ENCODE results near the gene POFUT1.
"Not testable (repeated sequence)": the region's sequence is repeated elsewhere in the genome, so short reads cannot be mapped to it uniquely, and the experiment has no call there.

The POFUT1 gene

GRCh38 chr20:32189123-32189410, 18.6 kb upstream of the POFUT1 start:
- DNase-seq (ENCODE audit: low spot score): no peak

- DNase-seq (ENCODE audit: low spot score): no peak
These were observed 17.7 kb upstream of the POFUT1 start for GRCh38 chr20:32189691-32190615.

- no peak for DNase-seq (ENCODE audit: low spot score)
These were observed 16.9 kb upstream of the POFUT1 start for GRCh38 chr20:32190616-32191415.

- no peak for DNase-seq (ENCODE audit: low spot score)
These were observed 16.3 kb upstream of the POFUT1 start for GRCh38 chr20:32191422-32191821.

GRCh38 chr20:32191873-32192272, 15.8 kb upstream of the POFUT1 start:
- DNase-seq (ENCODE audit: low spot score): no peak

- no peak for DNase-seq (ENCODE audit: low spot score)
These were observed 15.0 kb upstream of the POFUT1 start for GRCh38 chr20:32192698-32193097.

- DNase-seq (ENCODE audit: low spot score): not testable (repeated sequence)
These were observed 14.3 kb upstream of the POFUT1 start for GRCh38 chr20:32193336-32193735.

GRCh38 chr20:32193996-32194395, 13.7 kb upstream of the POFUT1 start:
- no peak for DNase-seq (ENCODE audit: low spot score)

GRCh38 chr20:32195581-32195980, 12.1 kb upstream of the POFUT1 start:
- DNase-seq (ENCODE audit: low spot score): no peak

GRCh38 chr20:32196613-32197012, 11.1 kb upstream of the POFUT1 start:
- DNase-seq (ENCODE audit: low spot score): not testable (repeated sequence)

- not testable (repeated sequence) for DNase-seq (ENCODE audit: low spot score)
These were observed 10.5 kb upstream of the POFUT1 start for GRCh38 chr20:32197136-32197535.

- DNase-seq (ENCODE audit: low spot score): no peak
These were observed 8.7 kb upstream of the POFUT1 start for GRCh38 chr20:32199006-32199405.

- DNase-seq (ENCODE audit: low spot score): no peak
These were observed 6.2 kb upstream of the POFUT1 start for GRCh38 chr20:32201296-32201976.

- no peak for DNase-seq (ENCODE audit: low spot score)
These were observed 5.7 kb upstream of the POFUT1 start for GRCh38 chr20:32201977-32202363.

- DNase-seq (ENCODE audit: low spot score): no peak
These were observed 4.1 kb upstream of the POFUT1 start for GRCh38 chr20:32203356-32204204.

GRCh38 chr20:32204205-32205109, 3.2 kb upstream of the POFUT1 start:
- no peak for DNase-seq (ENCODE audit: low spot score)

- no peak for DNase-seq (ENCODE audit: low spot score)
These were observed 2.4 kb upstream of the POFUT1 start for GRCh38 chr20:32205110-32205842.

- no peak for DNase-seq (ENCODE audit: low spot score)
These were observed 1.6 kb upstream of the POFUT1 start for GRCh38 chr20:32205843-32206759.
